ENCODE data around the gene AIG1. TPM values are rescaled to one million over a fixed set of nuclear protein-coding genes. Genes with fewer than 3 reads are reported as not detected.

The AIG1 gene
- total RNA-seq, 1 donor from 2014 or later, result 35.2 TPM

GRCh38 chr6:143034689-143035334 is 25.9 kb upstream of the AIG1 start:
- H3K36me3 Mint-ChIP-seq (ENCODE audit: low read depth, unreplicated experiment), result no peaks in the 10 kb centered on the region
- H3K9me3 Mint-ChIP-seq (ENCODE audit: unreplicated experiment), result peaks cover 17% of the 10 kb centered on the region
- H3K79me2 ChIP-seq (ENCODE audit: insufficient read depth, low read length), result no peaks in the 10 kb centered on the region
- no peaks in the 10 kb centered on the region for H3K27me3 Mint-ChIP-seq (ENCODE audit: low read depth, unreplicated experiment)
- no peaks in the 10 kb centered on the region for H3K4me1 ChIP-seq (ENCODE audit: insufficient read depth, low read length)
- no peak overlapping the region for H2AFZ ChIP-seq (ENCODE audit: low read depth, low read length)
- H3K27me3 ChIP-seq (ENCODE audit: insufficient read depth, low read length), result no peaks in the 10 kb centered on the region
- FAIRE-seq (no peak), DNase-seq (ENCODE audit: low read depth) (no peak)
- H3K4me1 Mint-ChIP-seq (ENCODE audit: low read depth, unreplicated experiment), result peaks cover 7% of the 10 kb centered on the region
- H3K9me3 ChIP-seq (ENCODE audit: insufficient read depth, low read depth, low read length), result no peaks in the 10 kb centered on the region
- no peak for TF ChIP-seq CTCF (IDR thresholded peaks at IDR 0.05; ENCODE audit: insufficient read depth, low read depth, low read length)
- no peak for TF ChIP-seq EZH2 (IDR thresholded peaks at IDR 0.05; ENCODE audit: insufficient read depth, low read length)
- no peak overlapping the region for H3K4me2 ChIP-seq (ENCODE audit: low read length)
- no peaks in the 10 kb centered on the region for H4K20me1 ChIP-seq (ENCODE audit: insufficient read depth, low read length)
- H3K4me3 ChIP-seq (ENCODE audit: insufficient read depth, low read depth, low read length), result no peak overlapping the region
- H3K9ac ChIP-seq (ENCODE audit: low read length), result no peak overlapping the region
- no peak overlapping the region for H3K27ac Mint-ChIP-seq (ENCODE audit: unreplicated experiment)
- H3K36me3 ChIP-seq (ENCODE audit: insufficient read depth, low read length), result no peaks in the 10 kb centered on the region
- no peak overlapping the region for H3K27ac ChIP-seq (ENCODE audit: low read depth, low read length)
- H3K4me3 Mint-ChIP-seq (ENCODE audit: unreplicated experiment), result no peak overlapping the region

- DNase-seq (ENCODE audit: low read depth), result no peak
- no peak for TF ChIP-seq CTCF (IDR thresholded peaks at IDR 0.05; ENCODE audit: insufficient read depth, low read depth, low read length)
- no peak for TF ChIP-seq EZH2 (IDR thresholded peaks at IDR 0.05; ENCODE audit: insufficient read depth, low read length)
- H3K27me3 ChIP-seq (ENCODE audit: insufficient read depth, low read length), result no peaks in the 10 kb centered on the region
- no peaks in the 10 kb centered on the region for H3K9me3 ChIP-seq (ENCODE audit: insufficient read depth, low read depth, low read length)
- H2AFZ ChIP-seq (ENCODE audit: low read depth, low read length), result no peak overlapping the region
- H3K27ac ChIP-seq (ENCODE audit: low read depth, low read length), result no peak overlapping the region
- H3K27ac Mint-ChIP-seq (ENCODE audit: unreplicated experiment), result no peak overlapping the region
- no peaks in the 10 kb centered on the region for H4K20me1 ChIP-seq (ENCODE audit: insufficient read depth, low read length)
- H3K9ac ChIP-seq (ENCODE audit: low read length), result no peak overlapping the region
- H3K4me1 ChIP-seq (ENCODE audit: insufficient read depth, low read length), result no peaks in the 10 kb centered on the region
- H3K4me2 ChIP-seq (ENCODE audit: low read length), result no peak overlapping the region
- H3K4me1 Mint-ChIP-seq (ENCODE audit: low read depth, unreplicated experiment), result peaks cover 7% of the 10 kb centered on the region
- no peak overlapping the region for H3K4me3 Mint-ChIP-seq (ENCODE audit: unreplicated experiment)
- no peak overlapping the region for H3K4me3 ChIP-seq (ENCODE audit: insufficient read depth, low read depth, low read length)
- FAIRE-seq, result no peak
- no peaks in the 10 kb centered on the region for H3K36me3 Mint-ChIP-seq (ENCODE audit: low read depth, unreplicated experiment)
- H3K27me3 Mint-ChIP-seq (ENCODE audit: low read depth, unreplicated experiment), result no peaks in the 10 kb centered on the region
- no peaks in the 10 kb centered on the region for H3K36me3 ChIP-seq (ENCODE audit: insufficient read depth, low read length)
- no peaks in the 10 kb centered on the region for H3K79me2 ChIP-seq (ENCODE audit: insufficient read depth, low read length)
- H3K9me3 Mint-ChIP-seq (ENCODE audit: unreplicated experiment), result peaks cover 8% of the 10 kb centered on the region
These were observed 23.2 kb upstream of the AIG1 start for GRCh38 chr6:143037470-143037869.

- no peak overlapping the region for H3K4me3 Mint-ChIP-seq (ENCODE audit: unreplicated experiment)
- H3K9me3 Mint-ChIP-seq (ENCODE audit: unreplicated experiment), result peaks cover 5% of the 10 kb centered on the region
- H3K27me3 Mint-ChIP-seq (ENCODE audit: low read depth, unreplicated experiment), result no peaks in the 10 kb centered on the region
These were observed 21.9 kb upstream of the AIG1 start for GRCh38 chr6:143038833-143039232.

More at GRCh38 chr6:143038833-143039232, 21.9 kb upstream of the AIG1 start:
- Histone ChIP-seq H2AFZ (ENCODE audit: low read depth, low read length) (no peak overlapping the region), H3K27me3 (ENCODE audit: insufficient read depth, low read length) (no peaks in the 10 kb centered on the region), H3K4me2 (ENCODE audit: low read length) (no peak overlapping the region), H3K36me3 (ENCODE audit: insufficient read depth, low read length) (no peaks in the 10 kb centered on the region), H3K27ac (ENCODE audit: low read depth, low read length) (no peak overlapping the region), H3K9ac (ENCODE audit: low read length) (no peak overlapping the region), H3K9me3 (ENCODE audit: insufficient read depth, low read depth, low read length) (no peaks in the 10 kb centered on the region), H3K79me2 (ENCODE audit: insufficient read depth, low read length) (no peaks in the 10 kb centered on the region), H3K4me3 (ENCODE audit: insufficient read depth, low read depth, low read length) (no peak overlapping the region), H4K20me1 (ENCODE audit: insufficient read depth, low read length) (no peaks in the 10 kb centered on the region), H3K4me1 (ENCODE audit: insufficient read depth, low read length) (no peaks in the 10 kb centered on the region)
- no peak for FAIRE-seq
- Mint-ChIP-seq H3K27ac (ENCODE audit: unreplicated experiment) (no peak overlapping the region), H3K36me3 (ENCODE audit: low read depth, unreplicated experiment) (no peaks in the 10 kb centered on the region), H3K4me1 (ENCODE audit: low read depth, unreplicated experiment) (peaks cover 7% of the 10 kb centered on the region)
- no peak for TF ChIP-seq EZH2 (IDR thresholded peaks at IDR 0.05; ENCODE audit: insufficient read depth, low read length)
- TF ChIP-seq CTCF (IDR thresholded peaks at IDR 0.05; ENCODE audit: insufficient read depth, low read depth, low read length), result no peak
- DNase-seq (ENCODE audit: low read depth), result no peak
